HCT116 (cell line): ENCODE measurements around the gene TAPBPL.

ENCODE experiments used
- CTCF ChIP-seq, 3 experiments: fragments of 200-600 bp in 1 of 3; sonication (generic) in 1 of 3; IDR thresholded peaks in 2 of 3; conservative IDR thresholded peaks in 1 of 3; 2 replicates each; pipeline ENCODE4 v1.5.1; 2012 to 2017; ENCODE audit warnings: low read depth in 2 of 3, low read length in 2 of 3, antibody characterized with exemption in 1 of 3, borderline replicate concordance in 1 of 3, control low read depth in 1 of 3, mild to moderate bottlenecking in 1 of 3, mixed read lengths in 1 of 3, mixed run types in 1 of 3, moderate library complexity in 1 of 3; ENCODE audit not compliant: insufficient read depth in 1 of 3
- ELF1 ChIP-seq: IDR thresholded peaks from 2 replicates; pipeline ENCODE4 v1.6.1; 2012; ENCODE audit warnings: low read depth, borderline replicate concordance
- EZH2 ChIP-seq: fragments of 200-600 bp; sonication (generic); IDR thresholded peaks from 2 replicates; pipeline ENCODE4 v1.6.1; 2017; ENCODE audit warnings: antibody characterized with exemption, mixed run types
- MAX ChIP-seq: IDR thresholded peaks from 2 replicates; pipeline ENCODE4 v1.6.1; 2012
- RAD21 ChIP-seq: IDR thresholded peaks from 2 replicates; pipeline ENCODE4 v1.6.1; 2012; ENCODE audit warnings: low read depth, mild to moderate bottlenecking
- REST ChIP-seq: IDR thresholded peaks from 2 replicates; pipeline ENCODE4 v1.6.1; 2012; ENCODE audit warnings: low read depth
- SIN3A ChIP-seq: IDR thresholded peaks from 2 replicates; pipeline ENCODE4 v1.6.1; 2012; ENCODE audit warnings: low read depth
- YY1 ChIP-seq: IDR thresholded peaks from 2 replicates; pipeline ENCODE4 v1.6.1; 2011; ENCODE audit warnings: low read length, low read depth, moderate library complexity, mild to moderate bottlenecking; ENCODE audit not compliant: insufficient replicate concordance; ENCODE audit errors: extremely low read depth

GRCh38 chr12:6508087-6508486 lies 56.2 kb downstream of the TAPBPL start:
- TF ChIP-seq CTCF (IDR thresholded peaks at IDR 0.05 in 2 of 3, conservative IDR thresholded peaks at IDR 0.05 in 1 of 3; ENCODE audit: borderline replicate concordance in 1 of 3, insufficient read depth in 1 of 3, low read depth in 2 of 3, low read length in 2 of 3) (no peak), YY1 (no peak), EZH2 (no peak), SIN3A (no peak), MAX (no peak), ELF1 (no peak), RAD21 (no peak), REST (no peak)
